GM19468 (cell line): ENCODE results near the gene BNC2.

Experiments
- ATAC-seq: cut with Tn5 transposase; IDR thresholded peaks from one replicate; pipeline ENCODE4 v1.9.1; 2021; ENCODE audit warnings: mild to moderate bottlenecking, moderate library complexity, moderate number of reproducible peaks; ENCODE audit not compliant: unreplicated experiment; ENCODE audit errors: extremely low read depth

BNC2 gene

DNA sequence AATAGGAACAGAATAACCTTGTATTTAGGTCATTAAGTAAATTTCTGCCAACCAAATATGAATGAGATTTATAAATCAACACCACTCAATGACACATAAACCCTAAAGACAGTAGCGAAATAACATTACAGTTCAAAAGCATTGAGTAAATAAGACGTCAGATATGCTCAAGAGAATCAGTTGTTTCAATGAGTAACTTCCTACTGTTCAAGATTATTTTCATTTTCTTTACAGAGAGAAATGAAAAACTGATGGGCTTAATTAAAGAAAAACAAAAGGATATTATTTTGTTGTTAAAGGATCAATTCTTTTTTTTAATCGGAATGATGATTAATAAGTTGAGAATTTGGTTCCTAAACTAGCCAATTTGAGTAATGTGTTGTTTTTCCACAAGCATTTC, 150.1 kb downstream of the BNC2 start:
- no peak for ATAC-seq

DNA sequence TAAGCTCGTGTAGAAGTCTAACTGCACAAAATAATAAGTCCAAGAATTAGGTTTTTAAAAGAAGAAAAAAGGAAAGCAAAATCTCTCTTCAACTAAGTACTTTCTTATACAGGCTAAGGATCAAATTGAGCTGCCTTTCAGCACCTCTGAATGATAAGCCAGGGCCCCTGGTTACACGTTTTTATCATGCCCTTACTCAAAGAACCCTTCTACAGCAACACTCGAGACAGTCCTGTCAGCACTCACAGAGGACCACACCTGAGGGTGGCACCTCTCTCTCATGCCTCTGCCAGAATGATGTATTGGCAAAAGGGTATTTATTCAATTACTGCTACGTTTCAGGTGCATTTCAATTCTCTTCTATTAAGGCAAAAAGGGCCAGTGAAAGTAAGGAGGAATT, 150.5 kb downstream of the BNC2 start:
- no peak for ATAC-seq

DNA sequence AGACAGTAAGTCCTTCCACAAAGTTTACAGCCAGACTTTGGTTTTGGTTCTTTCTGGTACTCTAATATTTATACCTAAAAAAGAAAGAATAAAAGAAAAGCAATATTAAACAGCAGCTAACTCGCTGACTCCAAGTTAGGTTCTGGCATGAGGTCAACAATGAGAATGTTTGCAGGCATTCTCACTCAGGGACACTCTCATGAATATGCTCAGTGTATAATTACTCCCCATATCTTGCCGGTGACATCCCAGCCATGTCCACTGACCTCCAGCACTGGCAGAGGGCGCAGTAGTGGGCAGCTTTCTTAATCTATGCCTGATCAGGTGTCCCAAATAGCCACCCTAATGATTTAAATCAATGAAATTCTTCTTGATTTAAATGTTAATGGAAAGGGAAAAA, 151.5 kb downstream of the BNC2 start:
- ATAC-seq, result no peak

DNA sequence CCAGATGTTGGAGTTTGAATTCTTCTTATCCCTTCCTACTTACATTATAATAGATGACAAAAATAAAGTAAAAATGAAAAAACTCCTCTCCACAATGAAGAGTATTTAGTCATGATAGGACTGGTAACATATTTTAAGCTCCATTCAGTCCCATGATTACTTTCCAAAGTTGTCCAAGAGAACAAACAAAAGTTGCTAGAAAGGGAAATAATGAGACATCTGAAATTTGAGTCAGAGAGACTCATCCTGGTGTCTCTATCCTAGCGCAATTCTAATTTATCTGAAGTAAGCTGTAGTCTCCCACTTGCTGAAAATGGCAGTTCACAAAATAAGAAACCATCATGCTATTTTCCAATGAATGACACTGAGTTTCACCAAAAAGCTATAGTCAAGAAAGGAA, 152.2 kb downstream of the BNC2 start:
- no peak for ATAC-seq

DNA sequence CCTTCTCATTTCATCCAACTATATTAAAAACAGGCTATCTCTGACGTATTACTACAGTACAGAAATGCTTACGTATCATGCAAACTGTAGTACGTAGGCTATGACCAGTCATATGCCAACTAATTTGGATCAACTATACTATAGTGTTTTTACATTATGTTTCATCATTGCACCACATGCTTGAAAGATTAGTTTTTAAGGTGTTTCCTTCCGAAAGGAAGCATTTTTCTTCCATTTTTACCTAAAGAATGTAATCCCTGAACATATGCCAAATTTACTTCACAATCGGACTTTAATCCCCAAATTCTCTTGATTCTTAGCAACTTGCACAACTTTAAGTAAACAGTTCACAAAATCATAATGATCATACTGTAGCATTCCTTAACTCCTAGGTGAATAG, 153.9 kb downstream of the BNC2 start:
- no peak for ATAC-seq

DNA sequence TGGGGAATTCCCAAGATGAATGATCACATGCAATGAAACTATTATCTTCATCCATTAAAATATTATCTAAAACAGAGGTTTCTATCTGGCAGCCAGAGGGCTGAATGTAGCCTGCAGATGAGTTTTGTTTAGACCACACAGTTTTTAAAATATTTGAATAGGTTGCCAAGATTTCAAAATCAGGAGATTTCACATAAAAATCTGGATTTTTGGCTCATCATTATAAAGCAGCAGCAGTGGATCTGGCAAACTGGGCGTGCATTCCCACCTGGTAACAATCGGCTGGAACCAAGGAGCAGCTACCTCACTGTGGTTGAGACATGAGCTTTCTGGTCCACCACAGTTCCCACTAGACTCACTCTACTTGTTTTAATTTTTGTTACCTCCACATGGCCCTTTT, 155.1 kb downstream of the BNC2 start:
- no peak for ATAC-seq

DNA sequence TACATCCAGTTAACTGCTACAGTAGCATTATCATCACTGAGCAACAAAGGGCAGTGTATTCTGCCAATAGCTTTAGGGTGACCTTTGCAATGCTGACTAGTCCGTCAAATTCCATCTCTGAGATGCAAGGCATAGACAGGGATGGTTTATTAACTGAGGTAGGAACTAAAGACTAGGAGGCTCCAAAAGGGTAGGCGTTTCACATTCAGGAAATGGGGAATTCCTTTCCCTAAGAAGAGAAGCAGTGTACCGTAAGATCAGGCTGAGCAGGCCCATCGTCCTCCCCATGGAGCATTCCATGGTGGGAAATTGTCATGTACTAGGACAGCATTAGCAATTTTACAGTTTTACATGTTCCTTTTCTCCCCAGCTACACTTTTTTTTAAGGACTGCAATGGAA, 157.7 kb downstream of the BNC2 start:
- no peak for ATAC-seq

DNA sequence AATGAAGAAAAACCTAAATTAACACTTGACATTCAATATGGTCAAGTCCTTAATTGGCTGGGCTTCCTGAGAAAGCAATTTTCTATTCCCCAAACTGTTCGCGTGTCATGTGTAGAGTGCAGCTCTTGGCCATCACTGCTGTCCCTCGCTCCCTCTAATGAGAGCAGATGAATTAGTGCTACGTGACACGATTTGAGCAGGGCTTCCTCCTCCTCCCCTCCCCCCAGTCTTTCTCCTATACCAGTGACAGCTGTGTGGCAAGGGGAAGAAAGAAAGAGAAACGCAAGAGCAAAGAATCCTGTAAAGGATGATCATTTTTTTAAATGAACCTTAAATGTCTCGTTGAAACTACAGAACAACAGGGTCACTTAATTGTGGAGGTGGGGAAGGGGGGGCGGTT, 159.6 kb downstream of the BNC2 start:
- no peak for ATAC-seq

DNA sequence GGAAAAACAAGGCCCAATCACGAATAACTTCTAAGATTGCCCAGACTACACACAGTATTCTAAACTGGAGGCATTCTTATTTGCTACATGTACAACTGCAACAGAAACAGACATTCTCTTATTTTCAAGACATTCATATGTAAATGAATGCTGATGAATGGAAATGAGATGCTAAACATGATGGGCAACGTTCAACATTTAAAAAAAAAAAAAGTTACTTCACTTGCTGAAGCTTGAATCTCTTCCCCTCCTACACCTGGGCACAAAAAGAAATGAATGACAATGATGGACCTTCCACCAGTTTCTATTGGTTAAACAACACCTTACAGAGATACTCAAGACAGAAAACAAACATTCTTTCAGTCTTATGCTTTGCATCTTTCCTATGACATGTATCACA, 160.5 kb downstream of the BNC2 start:
- no peak for ATAC-seq

DNA sequence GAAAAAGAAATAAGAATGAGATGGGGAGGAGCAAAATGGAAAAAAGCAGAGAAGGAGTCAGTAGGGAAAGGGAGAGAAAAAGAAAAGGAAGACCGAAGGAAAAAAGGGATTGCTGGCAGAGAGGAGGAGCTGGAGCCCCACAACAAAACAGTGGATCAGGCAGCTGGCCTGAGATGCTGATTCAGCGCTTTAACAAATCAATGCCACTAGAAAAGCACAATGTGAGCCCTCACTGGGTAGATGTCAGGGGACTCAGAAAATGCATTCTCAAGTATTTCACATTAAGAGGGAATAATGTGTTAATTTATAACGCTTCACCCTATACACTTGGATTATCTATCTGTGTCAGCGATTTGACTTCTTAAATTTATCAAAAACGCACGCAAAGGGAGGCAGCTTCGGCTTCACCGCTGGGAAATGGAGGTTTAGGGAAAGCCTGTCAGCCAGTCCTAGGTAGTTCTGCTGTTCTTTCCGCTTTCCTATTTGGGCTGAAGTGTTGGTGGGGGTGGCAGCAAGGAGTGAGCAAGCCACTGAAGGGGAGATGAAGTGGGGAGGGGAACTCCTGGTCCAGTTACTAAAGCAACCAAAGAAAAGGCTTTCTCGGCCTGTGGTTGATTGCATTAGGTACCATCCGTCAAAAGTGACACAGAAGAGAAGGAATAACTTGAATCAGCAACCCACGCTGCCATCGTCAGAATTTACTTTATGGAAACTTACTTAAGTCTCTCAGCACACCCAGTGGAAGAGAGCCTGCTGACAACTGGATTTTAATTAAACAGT, 161.6 kb downstream of the BNC2 start:
- ATAC-seq, result no peak

DNA sequence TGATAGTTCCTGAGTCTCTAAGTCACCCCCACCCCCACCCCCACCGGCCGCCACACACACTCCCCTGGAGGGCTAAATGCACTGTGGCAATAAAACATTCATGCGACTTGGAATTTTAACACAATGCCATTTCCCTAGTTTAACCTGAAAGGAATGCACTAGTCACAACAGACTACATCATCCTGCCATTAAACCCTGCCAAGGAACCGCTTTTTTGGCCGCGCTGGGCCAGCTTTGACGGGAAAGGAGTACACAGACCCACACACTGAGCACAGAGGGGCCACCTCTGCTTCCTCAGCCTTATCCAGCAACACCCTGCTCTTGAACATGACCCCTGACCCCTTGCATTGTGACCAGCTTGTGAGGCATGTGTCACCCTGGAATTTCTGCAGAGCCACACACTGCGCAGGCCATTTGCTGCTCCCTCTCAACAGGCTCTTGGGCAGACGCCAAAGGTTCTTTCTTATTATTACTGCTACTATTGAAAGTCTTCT, 165.3 kb downstream of the BNC2 start:
- ATAC-seq, result no peak

DNA sequence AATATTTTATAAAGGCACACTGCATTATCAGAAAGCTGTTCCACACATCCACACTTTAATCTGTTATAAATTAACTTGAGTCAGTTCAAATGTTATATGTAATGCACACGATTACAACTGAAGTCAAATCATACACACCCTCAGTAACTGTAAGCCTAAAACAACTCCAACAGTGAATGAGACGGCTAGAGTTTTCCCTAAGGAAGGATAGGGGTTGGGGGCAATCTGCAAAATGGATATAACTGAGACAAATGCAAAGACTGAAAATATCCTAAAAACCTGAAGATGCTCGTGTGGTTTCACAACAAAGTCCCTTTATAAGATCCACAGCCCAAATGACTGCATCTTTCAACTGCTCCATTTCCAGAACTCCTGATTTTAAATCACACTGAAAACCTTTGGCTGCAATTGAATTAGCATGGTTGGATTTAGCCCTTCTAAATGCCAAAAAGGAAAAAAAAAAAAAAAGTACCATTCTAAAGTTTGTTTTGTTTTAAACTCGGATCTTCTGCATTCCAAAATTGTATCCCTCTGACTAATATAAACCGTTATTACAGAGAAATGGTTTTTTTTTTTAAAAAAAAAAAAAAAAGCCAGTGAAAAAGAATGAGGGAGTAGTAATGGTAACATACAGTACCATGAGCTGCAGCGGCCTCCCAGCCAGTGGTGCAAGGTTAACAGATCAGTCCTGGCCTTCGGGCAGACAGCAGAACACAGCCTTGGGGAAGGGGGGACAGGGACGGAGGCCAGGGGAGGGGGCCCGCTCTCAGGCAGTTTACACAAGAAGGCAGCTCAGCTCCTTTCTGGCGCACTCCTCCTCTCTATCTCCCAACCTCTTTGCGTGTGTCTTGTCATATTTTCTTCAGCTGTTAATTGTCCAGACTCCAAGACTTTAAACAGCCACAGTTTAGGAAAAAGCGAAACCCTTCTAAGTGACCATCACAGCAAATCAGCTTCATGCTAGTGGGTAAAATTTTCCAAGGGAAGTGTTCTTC, 166.1 kb downstream of the BNC2 start:
- ATAC-seq, result no peak

DNA sequence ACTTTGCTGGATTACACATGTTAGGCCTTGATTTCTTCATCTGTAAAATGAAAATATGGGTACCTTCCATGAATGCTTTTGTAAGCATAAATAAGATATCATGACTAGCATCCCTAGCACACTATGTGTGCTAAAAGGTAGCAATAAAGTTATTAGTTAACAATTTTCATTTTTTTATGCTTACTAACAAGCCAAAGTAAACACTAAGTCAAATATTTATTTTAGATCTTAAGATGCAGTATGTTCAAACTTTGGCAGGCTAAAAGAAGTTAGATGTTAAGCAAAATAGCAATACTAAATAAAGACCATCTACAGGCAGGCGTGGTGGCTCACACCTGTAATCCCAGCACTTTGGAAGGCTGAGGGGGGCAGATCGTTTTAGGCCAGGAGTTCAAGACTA, 169.1 kb downstream of the BNC2 start:
- ATAC-seq, result no peak

DNA sequence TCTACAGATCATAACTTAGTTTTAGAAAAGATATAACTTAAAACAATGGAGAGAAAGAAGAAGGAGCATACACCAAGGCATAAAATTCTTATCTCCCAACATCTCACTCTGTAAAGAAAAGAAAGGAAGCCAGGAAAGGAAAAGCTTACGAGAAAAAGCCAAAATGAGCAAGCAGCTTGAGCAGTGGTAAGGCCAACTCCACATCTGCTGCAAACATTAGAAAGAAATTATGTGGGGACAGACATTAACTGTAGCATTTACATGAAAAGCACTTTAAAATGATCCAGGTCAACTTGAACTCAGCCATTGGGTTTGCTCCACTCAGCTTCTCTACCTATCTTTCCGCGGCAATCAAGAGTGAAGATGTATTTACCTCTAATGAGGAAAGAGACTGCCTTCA, 176.9 kb downstream of the BNC2 start:
- no peak for ATAC-seq

DNA sequence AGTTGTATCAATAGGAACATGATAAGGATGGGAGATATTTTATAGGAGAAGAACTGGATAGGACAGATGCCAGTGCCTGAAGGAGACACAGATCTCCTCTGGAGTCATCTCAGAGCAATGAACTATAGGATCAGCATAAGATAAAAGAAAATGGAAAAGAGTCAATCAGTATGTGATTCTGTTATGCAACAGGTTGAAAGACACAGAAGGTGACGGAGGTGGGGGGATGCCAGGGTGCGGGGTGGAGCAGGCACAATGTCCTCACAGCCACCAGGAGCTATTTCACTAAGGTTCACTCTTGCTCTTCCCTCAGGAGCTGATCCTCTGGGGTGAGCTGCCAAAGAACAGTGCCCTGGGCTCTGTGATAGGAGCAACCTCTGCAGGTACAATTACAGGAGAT, 179.8 kb downstream of the BNC2 start:
- ATAC-seq, result no peak

DNA sequence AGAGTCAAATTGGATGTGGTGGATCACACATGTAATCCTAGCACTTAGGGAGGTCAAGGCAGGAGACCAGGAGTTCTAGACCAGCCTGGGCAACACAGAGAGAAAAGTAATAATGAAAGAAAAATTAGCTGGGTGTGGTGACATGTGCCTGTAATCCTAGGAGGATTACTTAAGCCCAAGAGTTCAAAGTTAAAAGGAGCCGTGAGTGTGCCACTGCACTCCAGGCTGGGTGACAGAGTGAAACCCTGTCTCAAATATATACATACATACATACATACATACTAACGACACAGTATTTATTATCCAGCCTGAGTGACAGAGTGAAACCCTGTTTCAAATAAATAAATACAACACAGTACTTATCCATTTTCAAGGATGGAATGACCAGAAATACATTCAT, 180.3 kb downstream of the BNC2 start:
- no peak for ATAC-seq

DNA sequence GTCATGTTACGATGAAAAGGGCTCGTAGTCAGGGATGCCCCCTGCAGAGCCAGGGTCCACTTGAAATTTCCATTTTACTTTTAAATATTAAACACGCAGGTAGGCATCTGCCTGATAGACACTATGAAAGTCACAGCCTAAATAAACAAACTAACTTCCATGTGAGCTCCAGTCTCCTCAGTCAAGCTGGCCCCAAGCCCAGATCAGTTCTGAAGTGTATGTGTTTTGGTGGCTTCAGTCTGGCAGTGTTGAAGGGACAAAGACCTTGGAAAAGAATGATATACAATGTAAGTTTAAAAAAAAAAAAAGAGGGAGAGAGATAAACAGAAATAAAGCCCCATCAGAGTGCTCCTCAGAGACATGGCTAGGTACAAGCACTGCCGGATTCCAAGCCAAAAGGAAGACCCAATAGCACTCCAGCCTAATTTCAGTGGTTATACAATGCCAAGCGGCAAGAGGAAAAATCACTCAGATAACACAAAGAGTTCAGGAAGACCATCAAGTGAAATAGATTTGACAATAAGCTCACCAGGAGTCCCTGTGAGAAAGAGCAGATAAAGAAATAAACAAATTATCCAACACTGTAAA, 181.0 kb downstream of the BNC2 start:
- ATAC-seq, result no peak

DNA sequence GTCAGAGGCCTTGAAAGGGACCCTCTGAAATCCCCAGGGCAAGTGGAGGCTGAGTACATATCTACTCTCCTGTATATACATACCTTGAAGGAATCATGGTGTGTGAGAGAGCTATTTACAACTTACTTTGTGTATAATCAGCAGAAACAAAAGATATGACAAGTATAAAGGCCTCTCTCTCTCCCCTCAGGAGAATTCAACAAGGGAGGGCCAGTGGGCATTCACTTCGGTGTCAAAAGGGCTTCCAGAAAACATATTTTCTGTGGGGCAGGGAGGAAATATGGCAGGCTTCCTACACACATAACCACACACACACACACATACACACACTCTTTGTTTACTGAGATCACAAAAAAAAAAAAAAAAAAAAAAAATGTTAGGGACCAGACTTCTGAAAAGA, 181.7 kb downstream of the BNC2 start:
- no peak for ATAC-seq

DNA sequence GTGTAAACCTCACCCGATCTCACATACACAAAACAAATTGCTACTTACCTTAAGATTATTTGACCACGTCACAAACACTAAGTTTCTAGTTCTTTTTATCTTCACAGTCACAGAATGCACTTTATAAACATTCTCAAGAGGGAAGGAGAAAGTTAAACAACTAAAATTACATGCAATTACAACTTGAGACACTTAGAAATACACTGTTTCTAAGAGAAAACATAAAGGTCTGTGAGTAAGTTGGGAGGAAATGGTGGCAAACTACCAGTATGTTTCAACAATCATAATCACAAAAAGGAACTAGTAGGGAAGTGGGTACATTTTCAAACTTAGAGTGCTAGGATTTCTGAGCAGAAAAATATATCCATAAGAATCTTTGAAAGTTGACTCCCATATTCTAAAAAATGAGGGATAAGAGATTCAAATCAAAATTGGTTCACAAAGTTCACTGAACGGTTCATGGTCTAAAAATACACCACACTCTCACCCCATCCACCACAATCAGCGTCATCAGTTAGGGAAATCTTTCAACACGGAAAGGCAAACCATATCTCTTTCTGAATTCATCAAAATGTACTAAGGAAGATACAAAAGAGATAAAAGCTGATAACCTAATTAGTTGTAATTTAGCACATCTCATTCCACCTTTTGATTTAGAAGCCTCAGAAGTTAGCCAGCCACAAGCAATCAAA, 182.6 kb downstream of the BNC2 start:
- no peak for ATAC-seq

DNA sequence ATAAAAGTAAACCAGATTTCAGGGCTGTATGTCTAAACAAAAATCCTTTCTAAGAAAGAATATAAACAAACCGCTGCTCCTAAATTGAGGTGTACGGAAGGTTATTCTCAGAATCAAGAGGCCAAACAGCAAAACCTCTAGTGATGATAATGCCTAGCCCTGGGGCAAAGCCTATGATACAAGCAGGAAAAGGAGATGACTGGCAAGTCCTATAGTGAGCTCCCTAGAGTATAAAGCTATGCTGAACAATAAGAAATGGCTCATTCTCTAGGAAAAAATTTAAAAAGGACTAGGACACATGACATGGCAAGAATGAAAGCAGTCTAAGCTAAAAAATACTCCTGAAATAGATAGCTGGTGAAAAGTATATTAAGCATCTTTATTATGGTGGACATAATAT, 187.1 kb downstream of the BNC2 start:
- no peak for ATAC-seq
